HUDEP-2 (cell line): ENCODE measurements around the gene LNX2.

Experiments
- DNase-seq, 76 experiments: peaks; one replicate each; lab custom pipeline; 2025; ENCODE audit not compliant: unreplicated experiment in 76 of 76; lab: John Stamatoyannopoulos, UW

LNX2 gene

GRCh38 chr13:27570906-27571305 lies 49.4 kb downstream of the LNX2 start:
- no peak for DNase-seq

DNA sequence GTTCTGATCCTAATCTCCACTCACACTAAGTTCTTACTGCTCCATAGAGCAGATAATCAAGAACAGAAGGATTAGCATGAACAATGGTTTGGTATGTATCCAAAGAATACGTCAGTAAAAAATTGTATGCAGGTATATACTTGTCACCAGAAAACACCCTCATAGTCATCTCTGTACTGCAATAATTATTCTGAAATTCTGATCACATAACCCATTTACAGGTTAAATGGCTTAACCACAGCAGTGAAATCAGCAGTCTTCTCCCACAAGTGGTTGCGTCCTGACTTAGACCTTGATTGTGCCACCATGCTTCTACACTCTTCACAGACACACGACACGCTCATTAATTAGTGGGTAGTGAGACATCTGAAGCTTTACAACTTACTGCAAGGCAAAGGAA lies 50.9 kb downstream of the LNX2 start:
- DNase-seq: no peak

DNA sequence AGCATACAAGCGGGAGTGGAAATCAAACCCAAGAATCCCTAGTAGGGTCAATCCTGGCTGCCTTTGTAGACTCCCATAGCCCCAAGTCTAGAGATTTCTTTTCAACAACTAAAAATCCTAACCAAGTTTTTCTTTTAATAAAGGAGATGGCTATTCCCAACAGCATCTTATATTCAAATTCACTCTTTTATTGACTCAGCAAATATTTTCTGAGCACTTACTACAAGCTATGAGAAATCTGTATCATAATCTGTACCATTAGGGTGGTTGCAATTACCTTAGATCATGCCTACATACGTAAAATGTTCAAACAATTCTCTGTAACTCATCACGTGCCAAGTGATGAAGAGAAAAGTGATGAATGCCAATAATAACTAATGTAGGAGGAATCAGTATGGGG lies 54.5 kb downstream of the LNX2 start:
- no peak for DNase-seq

DNA sequence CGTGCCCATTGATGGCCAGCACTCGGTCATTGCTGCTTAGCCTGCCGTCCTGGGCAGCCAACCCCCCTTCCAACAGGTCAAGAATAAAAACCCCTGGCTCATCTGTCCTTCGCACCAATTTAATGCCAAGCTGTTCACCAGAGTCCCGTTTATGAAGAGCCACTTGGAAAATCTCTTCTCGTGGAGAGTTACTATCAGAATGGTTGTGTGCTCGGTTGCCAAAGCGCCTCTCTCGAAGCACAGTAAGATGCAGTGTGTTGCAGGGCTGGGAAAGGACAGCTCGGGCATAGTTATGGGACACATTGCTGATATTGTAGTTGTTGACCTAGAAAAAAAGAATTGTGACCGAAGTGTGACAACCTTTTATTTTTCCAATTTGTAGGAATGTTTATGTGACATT lies 57.9 kb downstream of the LNX2 start:
- no peak for DNase-seq

DNA sequence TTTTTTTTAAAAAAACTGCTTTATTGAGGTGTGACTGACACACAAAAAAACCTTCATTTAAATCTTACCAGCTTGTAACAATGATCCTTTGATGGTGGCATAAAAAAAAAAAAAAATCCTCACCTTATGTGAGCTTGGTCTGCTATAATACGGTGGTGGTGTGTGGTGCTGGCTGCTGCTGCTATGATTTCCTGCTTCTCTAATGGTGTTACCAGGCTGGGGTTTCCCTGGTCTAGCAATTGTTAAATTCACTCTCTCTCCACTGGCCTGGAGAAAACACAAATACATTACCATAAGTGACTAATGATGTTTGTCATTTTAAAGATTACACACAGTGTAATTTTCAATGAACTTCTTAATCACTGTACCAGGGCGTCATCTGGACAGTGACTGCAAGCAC lies 60.6 kb downstream of the LNX2 start:
- DNase-seq: no peak

GRCh38 chr13:27556109-27556508 lies 64.2 kb downstream of the LNX2 start:
- DNase-seq: peak in 27 of 76 experiments; percentile 2 to 47 (median 13)

GRCh38 chr13:27551562-27551961 lies 68.8 kb downstream of the LNX2 start:
- no peak for DNase-seq

DNA sequence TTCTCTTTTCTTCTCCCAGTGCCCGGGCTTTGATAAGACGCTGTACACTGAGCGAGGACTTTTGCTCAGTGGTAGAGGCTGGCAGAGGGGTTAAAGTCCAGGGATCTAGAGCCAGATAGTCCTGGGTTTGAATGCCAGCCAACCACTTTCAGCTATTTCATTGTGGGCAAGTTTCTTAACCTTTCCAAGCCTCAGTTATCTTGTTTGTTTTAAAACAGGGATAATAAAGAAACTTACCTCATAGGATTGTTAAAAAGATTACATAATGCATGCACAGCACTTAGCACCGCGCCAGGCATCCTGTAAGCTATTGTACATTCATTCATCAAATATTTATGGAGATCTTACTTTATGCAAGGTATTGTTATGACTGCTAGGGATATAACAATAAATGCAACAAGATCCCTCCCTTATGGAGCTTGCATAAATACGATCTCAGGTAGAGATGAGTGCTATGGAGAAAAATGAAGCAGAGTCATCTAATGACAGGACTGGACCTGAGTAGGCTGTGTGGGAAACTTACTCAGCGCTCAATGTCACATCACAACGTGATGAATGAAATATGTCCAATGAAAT lies 70.8 kb downstream of the LNX2 start:
- DNase-seq: no peak

GRCh38 chr13:27542220-27542619 lies 78.1 kb downstream of the LNX2 start:
- DNase-seq: no peak

DNA sequence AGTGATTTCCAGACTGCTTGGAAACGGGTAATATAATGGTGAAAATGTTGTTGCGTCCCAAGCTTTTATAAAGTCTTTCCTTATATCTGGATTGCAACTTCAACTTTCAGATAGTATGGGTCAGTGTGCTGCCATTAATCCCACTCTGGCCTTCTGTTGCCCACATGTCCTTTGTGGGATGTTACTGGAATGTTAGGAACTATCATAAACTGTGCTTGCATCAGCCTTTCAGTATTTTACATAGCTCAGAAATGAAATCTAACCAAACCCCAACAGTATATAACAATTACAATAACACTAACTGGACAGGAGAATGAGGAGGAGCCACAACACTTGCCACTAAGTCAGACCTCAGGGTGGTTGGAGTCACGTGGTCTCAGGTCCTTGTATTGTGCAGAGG lies 78.9 kb downstream of the LNX2 start:
- no peak for DNase-seq

DNA sequence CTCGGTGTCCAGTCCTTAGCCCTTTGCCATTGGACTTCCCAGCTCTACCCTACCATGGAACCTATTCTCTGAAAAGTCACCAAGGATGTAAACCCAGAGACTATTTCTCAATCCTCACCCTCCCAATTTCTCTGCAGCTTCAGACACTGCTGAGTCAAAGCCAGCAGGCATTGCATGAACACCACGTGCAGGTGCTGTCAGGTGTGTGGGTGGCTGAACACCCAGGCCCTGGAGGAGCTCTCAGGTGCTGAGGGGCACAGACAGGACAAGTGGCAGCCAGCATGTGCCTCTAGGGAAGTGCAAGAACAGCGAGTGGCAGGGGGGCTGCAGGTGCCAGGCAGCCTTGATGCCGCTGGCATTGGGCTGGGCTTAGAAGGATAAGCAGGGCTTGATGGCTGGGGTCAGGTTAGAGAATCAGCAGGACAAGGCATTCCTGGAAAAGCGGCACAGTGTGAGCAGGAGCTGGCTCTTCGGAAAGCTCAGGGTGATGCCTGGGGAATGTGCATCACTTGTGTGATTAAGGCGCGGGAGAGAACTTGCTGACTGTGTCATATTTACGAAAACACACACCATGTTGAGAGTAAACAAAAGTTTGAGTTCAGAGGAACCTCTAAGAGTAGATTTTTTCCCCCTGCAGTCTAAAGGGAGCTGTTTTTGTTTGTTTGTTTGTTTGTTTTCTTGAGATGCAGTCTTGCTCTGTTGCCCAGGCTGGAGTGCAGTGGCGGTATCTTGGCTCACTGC lies 83.8 kb downstream of the LNX2 start:
- no peak for DNase-seq

GRCh38 chr13:27535546-27535945 lies 84.8 kb downstream of the LNX2 start:
- no peak for DNase-seq

DNA sequence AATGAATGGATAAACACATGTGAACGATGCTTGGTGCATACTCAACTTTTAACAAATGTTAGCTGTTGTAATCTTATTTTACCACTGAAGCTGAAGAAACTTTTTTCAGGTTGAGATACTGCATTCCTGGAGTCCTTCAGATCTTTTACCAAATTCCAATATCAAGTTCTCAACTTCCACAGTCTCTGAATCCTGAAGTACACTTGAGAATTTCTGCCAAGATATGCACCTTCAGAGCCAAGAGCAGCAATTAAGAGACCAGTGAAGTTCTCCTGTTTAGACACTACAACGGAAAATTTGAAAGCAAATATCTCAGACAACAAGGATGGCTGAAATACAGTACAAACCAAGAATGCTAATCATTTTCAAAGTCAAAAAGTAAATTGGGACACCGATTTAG lies 85.3 kb downstream of the LNX2 start:
- DNase-seq: no peak

- no peak for DNase-seq
Observed at GRCh38 chr13:27534108-27534980, 86.0 kb downstream of the LNX2 start.

DNA sequence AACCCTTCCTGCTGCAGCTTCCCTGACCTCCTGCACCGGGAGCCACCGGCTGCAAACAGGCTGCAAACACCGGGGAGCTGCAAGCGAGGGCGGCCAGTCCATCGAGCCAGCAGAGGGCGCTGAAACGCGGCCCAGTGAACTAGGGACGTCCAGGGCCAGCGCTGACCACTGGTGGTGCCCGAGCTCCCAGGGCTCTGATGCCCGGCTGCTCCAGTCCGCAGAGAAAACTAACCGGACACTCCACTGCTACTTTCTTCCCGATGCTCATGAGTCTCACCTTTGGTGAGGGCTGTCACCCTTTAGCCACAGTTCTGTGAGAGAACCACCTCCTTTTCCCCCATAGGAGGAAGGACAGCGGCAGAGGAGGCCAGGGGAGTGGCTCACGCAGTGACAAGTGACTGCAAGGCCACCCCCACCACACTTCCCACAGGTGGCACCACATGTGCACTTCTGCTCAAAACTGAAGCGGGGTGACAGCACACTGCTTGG lies 87.1 kb downstream of the LNX2 start:
- DNase-seq: peak in 63 of 76 experiments; percentile 6 to 70 (median 43)

DNA sequence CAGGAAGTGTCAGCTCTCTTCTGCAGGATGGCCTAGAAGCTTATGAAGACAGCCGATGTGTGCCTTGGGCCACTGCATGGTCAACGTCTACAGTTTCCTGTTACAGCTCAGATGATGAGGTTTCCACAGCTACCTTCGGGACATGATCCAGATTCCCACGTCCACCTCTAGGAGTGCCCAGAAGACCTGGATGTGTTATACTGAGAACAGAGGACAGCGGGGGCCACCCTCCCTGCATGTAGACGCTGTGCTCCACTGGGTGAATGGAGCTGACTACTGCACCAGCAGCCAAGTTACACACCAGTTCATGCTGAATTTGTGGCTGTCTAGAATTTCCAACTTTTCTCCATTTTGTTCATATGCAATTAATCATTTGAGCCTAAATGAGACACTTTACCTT lies 91.4 kb downstream of the LNX2 start:
- no peak for DNase-seq

DNA sequence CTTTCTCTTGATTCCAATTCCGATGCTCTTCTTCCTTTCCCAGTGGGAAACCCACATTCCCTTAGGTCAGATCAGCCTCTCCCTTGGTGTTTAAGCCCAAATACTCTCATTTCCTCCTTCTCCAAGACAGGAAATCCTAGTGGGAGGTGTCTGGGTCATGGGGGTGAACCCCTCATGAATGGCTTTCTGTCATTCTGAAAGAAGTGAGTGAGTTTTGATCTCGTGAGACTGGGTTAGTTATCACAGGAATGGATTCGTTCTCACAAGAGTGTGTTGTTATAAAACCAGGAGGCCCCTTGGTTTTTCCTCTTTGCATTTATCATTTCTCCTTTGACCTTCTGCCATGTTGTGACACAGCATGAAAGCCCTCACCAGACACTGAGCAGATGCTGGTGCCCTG lies 93.8 kb downstream of the LNX2 start:
- DNase-seq: no peak

- DNase-seq: no peak
Observed at GRCh38 chr13:27524981-27525975, 95.1 kb downstream of the LNX2 start.

GRCh38 chr13:27523346-27524073 lies 96.8 kb downstream of the LNX2 start:
- no peak for DNase-seq

DNA sequence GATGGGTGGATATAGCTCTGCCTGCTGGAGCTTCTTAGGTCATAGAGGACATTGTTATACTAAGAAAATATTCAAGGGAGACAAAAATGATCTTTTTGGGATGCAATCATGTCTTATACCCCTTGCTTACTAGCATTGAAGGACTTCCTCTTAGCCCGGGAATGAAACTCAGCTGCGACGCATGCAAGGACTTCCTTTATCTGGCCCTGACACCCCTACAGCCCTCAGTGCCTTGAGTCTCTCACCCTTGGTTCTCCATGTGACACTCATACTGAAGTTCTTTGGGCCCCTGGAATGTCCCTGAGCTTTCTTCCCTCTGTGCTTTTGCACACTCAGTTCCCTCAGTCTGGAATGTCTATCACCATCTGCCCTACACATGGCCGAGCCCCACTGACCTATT lies 97.5 kb downstream of the LNX2 start:
- DNase-seq: no peak
